Liver (tissue), 3 donors: ENCODE data around the gene POMC.

Experiments used
- EGR1 ChIP-seq, 2 donors: IDR thresholded peaks; 2 replicates each; pipeline ENCODE4 v1.6.1; 2016 to 2018; ENCODE audit warnings: antibody characterized with exemption in 2 of 2, low read depth in 2 of 2
- FOXA2 ChIP-seq: IDR thresholded peaks from 2 replicates; pipeline ENCODE4 v1.6.1; 2016; ENCODE audit warnings: antibody characterized with exemption
- GABPA ChIP-seq, 2 donors: IDR thresholded peaks in 1 of 2; conservative IDR thresholded peaks in 1 of 2; 2 replicates each; pipeline ENCODE4 v1.6.1; 2016; ENCODE audit warnings: antibody characterized with exemption in 2 of 2, mild to moderate bottlenecking in 1 of 2, moderate library complexity in 1 of 2
- HNF4G ChIP-seq: IDR thresholded peaks from 2 replicates; pipeline ENCODE4 v1.6.1; 2016; ENCODE audit warnings: antibody characterized with exemption
- JUND ChIP-seq, 2 donors: IDR thresholded peaks; 2 replicates each; pipeline ENCODE4 v1.6.1; 2016; ENCODE audit warnings: antibody characterized with exemption in 2 of 2
- RAD21 ChIP-seq, 2 donors: IDR thresholded peaks; 2 replicates each; pipeline ENCODE4 v1.6.1; 2016; ENCODE audit warnings: antibody characterized with exemption in 2 of 2, mild to moderate bottlenecking in 2 of 2
- SP1 ChIP-seq: IDR thresholded peaks from 2 replicates; pipeline ENCODE4 v1.6.1; 2018; ENCODE audit warnings: antibody characterized with exemption, mild to moderate bottlenecking
- TAF1 ChIP-seq: conservative IDR thresholded peaks from 2 replicates; pipeline ENCODE4 v1.6.1; 2016; ENCODE audit warnings: antibody characterized with exemption, mild to moderate bottlenecking
- YY1 ChIP-seq: IDR thresholded peaks from 2 replicates; pipeline ENCODE4 v1.6.1; 2016; ENCODE audit warnings: antibody characterized with exemption, mild to moderate bottlenecking
- TF ChIP-seq, protein P1 (sequence below): fragments of 150-350 bp; IDR thresholded peaks from 2 replicates; pipeline ENCODE4 v1.5.1; 2017; ENCODE audit warnings: improper control_type of control experiment, low read depth, low read length; ENCODE audit not compliant: missing input control
- TF ChIP-seq, protein P2 (sequence below): IDR thresholded peaks from 2 replicates; pipeline ENCODE4 v1.6.1; 2016; ENCODE audit warnings: antibody characterized with exemption, mild to moderate bottlenecking
- TF ChIP-seq, protein P3 (sequence below): IDR thresholded peaks from 2 replicates; pipeline ENCODE4 v1.6.1; 2016; ENCODE audit warnings: antibody characterized with exemption
- TF ChIP-seq, protein P4 (sequence below): IDR thresholded peaks from 2 replicates; pipeline ENCODE4 v1.6.1; 2016; ENCODE audit warnings: antibody characterized with exemption
- donor health status: healthy.
- donor health status: healthy.

DNA sequence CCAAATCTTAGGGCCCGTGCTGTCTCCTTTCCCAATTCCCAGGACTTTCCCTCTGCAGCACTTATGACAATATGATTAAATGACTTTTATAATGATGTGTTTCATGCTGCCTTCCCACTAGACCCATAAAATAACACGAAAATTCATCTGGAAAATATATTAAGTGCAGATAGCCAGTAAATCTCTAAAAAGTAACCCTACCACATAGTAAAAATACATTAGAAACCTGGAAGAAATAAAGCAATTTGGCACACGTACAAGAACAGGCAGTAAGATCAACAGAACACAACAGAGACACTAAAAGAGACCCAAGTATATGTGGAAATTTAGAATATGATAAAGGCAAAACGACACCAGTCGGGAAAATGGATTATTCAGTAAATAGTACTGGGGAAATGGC, 30.2 kb upstream of the POMC start:
- TF ChIP-seq, protein P1, sequence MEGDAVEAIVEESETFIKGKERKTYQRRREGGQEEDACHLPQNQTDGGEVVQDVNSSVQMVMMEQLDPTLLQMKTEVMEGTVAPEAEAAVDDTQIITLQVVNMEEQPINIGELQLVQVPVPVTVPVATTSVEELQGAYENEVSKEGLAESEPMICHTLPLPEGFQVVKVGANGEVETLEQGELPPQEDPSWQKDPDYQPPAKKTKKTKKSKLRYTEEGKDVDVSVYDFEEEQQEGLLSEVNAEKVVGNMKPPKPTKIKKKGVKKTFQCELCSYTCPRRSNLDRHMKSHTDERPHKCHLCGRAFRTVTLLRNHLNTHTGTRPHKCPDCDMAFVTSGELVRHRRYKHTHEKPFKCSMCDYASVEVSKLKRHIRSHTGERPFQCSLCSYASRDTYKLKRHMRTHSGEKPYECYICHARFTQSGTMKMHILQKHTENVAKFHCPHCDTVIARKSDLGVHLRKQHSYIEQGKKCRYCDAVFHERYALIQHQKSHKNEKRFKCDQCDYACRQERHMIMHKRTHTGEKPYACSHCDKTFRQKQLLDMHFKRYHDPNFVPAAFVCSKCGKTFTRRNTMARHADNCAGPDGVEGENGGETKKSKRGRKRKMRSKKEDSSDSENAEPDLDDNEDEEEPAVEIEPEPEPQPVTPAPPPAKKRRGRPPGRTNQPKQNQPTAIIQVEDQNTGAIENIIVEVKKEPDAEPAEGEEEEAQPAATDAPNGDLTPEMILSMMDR = no peak
- TF ChIP-seq RAD21 (IDR thresholded peaks at IDR 0.05) (no peak), TAF1 (no peak), EGR1 (IDR thresholded peaks at IDR 0.05; ENCODE audit: low read depth in 2 of 2) (no peak), HNF4G (no peak), GABPA (IDR thresholded peaks at IDR 0.05 in 1 of 2, conservative IDR thresholded peaks at IDR 0.05 in 1 of 2) (no peak), FOXA2 (no peak), YY1 (no peak), SP1 (no peak), JUND (IDR thresholded peaks at IDR 0.05) (no peak)
- TF ChIP-seq, protein P2, sequence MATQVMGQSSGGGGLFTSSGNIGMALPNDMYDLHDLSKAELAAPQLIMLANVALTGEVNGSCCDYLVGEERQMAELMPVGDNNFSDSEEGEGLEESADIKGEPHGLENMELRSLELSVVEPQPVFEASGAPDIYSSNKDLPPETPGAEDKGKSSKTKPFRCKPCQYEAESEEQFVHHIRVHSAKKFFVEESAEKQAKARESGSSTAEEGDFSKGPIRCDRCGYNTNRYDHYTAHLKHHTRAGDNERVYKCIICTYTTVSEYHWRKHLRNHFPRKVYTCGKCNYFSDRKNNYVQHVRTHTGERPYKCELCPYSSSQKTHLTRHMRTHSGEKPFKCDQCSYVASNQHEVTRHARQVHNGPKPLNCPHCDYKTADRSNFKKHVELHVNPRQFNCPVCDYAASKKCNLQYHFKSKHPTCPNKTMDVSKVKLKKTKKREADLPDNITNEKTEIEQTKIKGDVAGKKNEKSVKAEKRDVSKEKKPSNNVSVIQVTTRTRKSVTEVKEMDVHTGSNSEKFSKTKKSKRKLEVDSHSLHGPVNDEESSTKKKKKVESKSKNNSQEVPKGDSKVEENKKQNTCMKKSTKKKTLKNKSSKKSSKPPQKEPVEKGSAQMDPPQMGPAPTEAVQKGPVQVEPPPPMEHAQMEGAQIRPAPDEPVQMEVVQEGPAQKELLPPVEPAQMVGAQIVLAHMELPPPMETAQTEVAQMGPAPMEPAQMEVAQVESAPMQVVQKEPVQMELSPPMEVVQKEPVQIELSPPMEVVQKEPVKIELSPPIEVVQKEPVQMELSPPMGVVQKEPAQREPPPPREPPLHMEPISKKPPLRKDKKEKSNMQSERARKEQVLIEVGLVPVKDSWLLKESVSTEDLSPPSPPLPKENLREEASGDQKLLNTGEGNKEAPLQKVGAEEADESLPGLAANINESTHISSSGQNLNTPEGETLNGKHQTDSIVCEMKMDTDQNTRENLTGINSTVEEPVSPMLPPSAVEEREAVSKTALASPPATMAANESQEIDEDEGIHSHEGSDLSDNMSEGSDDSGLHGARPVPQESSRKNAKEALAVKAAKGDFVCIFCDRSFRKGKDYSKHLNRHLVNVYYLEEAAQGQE = no peak
- TF ChIP-seq, protein P3, sequence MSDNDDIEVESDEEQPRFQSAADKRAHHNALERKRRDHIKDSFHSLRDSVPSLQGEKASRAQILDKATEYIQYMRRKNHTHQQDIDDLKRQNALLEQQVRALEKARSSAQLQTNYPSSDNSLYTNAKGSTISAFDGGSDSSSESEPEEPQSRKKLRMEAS = no peak
- TF ChIP-seq, protein P4, sequence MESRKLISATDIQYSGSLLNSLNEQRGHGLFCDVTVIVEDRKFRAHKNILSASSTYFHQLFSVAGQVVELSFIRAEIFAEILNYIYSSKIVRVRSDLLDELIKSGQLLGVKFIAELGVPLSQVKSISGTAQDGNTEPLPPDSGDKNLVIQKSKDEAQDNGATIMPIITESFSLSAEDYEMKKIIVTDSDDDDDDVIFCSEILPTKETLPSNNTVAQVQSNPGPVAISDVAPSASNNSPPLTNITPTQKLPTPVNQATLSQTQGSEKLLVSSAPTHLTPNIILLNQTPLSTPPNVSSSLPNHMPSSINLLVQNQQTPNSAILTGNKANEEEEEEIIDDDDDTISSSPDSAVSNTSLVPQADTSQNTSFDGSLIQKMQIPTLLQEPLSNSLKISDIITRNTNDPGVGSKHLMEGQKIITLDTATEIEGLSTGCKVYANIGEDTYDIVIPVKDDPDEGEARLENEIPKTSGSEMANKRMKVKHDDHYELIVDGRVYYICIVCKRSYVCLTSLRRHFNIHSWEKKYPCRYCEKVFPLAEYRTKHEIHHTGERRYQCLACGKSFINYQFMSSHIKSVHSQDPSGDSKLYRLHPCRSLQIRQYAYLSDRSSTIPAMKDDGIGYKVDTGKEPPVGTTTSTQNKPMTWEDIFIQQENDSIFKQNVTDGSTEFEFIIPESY = no peak
